Activated CD4-positive, CD25-positive, alpha-beta regulatory T cell treated with anti-CD3 and anti-CD28 coated beads, Interleukin-2, amount 50 U/mL, for 24 hours (primary cell): ENCODE results near the gene EPS8L2.
A peak's percentile ranks its signal among the peaks of the same experiment; 100 is the strongest.
"Not testable (repeated sequence)": the region's sequence is repeated elsewhere in the genome, so short reads cannot be mapped to it uniquely, and the experiment has no call there.

Experiments used
- ATAC-seq, 2 donors: fragments of 150-1000 bp; cut with Tn5 transposase; one replicate each; pipeline ENCODE4 v1.10.0; 2021; ENCODE audit warnings: mild to moderate bottlenecking in 1 of 2, moderate library complexity in 1 of 2

The EPS8L2 gene

DNA sequence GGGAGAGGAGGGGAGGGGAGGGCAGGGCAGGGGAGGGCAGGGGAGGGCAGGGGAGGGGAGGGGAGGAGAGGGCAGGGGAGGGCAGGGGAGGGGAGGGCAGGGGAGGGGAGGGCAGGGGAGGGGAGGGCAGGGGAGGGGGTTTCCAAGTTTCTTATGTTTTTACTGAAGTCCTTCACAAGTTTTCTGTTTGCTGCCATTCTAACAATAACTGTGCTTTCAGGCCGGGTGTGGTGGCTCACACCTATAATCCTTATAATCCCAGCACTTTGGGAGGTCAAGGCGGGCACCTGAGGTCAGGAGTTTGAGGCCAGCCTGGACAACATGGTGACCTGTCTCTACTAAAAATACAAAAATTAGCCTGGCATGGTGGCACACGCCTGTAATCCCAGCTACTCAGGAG is 15.8 kb upstream of the EPS8L2 start:
- not testable (repeated sequence) for ATAC-seq

GRCh38 chr11:690738-691633 is 15.0 kb upstream of the EPS8L2 start:
- ATAC-seq: no peak

DNA sequence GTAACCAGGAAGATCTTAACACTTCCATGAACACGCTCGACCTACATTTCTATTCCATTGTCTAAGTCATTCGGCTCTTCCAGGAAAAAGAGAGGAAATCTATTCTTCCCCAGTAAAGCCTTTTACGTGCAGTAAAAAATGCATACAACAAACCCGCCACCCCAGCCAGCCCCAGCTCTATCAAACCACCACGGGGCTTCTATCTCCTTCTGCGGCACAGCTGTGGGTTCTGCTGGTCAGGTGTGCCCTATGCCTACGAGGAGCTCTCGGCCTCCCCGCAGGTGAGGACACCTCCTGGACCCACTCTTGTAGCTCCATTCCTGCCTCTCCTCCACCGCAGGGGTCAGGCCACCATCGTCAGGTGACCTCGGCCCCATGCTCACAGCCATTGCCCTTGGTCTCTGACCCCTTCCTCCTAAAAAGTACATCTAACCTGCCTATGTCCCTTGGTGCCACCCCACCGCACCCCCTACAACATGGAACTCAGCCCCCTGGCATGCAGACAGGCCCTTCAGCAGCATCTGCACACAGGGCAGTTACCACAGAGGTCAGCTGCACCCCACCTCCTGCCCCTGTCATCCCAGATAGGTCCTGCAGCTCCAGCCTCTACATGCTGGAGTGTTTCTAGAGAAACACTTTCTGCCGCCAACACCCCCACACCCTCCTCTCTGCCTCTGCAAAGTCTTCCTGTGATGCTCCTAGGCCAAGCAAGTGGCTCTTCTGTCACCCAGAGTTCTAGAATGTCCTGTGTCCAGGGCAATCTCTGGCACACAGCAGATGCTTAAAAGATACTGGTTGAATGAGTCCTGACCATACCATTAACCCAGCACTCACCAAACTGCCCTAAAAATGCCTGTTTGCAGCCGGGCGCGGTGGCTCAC is 14.1 kb upstream of the EPS8L2 start:
- no peak for ATAC-seq

GRCh38 chr11:692824-693414 is 13.1 kb upstream of the EPS8L2 start:
- no peak for ATAC-seq

DNA sequence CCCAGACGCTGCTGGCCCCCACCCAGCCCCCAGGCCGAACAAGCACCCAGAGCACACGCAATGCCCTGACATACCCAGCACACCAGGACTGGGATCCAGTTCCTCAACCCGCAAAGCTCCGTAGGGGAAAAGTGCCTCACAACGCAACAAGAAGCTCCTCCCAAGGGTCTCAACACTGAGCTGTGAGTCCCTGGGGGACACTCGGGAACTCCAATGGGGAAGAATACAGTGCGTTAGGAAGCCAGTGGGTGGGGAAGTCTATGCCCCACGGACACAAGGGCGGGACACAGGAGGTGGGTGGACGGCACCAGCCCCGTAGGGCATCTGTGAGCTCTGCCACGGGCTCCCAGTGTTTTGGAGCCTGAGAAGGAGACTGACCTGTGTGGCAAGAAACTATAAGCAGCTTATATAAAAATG is 12.6 kb upstream of the EPS8L2 start:
- ATAC-seq: no peak

DNA sequence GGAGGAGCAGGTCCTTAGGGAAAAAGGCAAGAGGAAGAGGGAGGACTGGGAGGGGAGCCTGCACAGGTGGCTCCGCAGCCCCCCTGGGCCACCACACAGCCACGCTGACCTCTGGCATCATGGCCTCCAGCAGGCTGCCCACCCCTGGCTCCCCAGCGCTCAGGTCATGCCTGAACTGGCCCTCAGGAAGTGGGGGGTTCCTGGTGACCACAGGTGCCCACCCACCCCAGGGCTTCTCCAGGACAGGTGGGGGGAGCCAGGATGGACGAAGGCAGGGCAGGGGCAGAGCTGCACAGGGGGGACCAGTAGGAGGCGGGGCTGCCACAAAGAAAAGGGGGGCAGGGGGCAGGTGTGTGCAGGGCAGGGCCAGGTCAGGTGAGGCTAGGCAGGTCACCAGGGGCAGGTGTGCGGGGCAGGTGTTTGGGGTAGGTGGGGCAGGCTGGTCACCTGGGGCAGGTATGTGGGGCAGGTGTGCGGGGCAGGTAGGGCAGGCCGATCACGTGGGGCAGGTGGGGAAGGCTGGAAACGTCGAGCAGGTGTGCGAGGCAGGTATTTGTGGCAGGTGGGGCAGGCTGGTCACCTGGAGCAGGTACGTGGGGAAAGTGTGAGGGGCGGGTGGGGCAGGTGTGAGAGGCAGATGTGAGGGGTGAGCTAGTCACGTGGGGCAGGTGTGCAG is 12.0 kb upstream of the EPS8L2 start:
- ATAC-seq: no peak

DNA sequence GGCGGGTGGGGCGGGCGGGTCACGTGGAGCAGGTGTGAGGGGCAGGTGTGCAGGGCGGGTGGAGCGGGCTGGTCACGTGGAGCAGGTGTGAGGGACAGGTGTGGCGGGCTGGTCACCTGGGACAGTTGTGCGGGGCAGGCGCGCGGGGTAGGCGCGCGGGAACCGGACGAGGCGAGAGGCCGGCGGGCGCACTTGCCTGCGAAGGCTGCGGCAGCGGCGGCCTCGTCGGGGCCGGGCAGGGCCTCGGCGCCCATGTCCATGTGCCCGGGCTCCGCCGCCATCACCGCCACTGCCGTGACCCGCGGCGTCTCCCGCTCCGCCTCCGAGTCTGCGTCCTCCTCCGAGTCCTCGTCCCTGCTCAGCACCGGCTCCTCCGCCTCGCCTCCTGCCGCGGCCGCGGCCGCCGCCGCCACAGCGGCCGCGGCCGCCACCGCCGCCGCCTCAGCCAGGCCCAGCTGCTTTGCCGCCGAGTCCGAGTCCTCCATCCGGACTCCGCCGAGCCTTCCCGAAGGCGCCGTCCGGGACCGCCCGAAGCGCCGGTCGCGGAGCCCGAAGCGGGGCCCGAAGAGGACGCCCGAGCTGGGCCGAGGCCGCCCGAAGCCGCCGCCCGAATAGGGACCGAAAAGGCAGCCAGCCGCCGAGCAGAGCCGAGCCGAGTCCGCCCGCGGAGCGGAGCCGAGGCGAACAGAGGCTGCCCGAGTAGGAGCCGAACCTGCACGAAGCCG is 11.3 kb upstream of the EPS8L2 start, which contains the start of gene DEAF1:
Gene DEAF1, minus strand, starts transcription at position 660 of the 725 bp plus-strand sequence. Its CDS starts 175 bp downstream, at position 485.
- peak; percentile 81 to 83 for ATAC-seq

DNA sequence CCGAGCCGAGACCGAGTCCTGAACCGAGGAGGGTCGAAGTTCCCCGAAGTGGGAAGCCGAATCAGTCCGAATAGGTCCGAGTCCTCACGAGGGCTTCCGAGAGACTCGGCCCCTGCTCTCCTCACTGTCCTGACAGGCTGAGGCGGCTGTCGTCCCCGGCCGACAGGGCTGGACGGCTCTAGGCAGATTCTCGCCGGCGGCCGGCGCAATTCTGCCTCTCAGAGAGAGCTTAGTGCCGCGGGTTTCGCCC is 10.8 kb upstream of the EPS8L2 start:
- ATAC-seq: no peak

GRCh38 chr11:695538-696248 is 10.3 kb upstream of the EPS8L2 start, which contains the start of gene TMEM80:
TSS of gene TMEM80 (plus strand) at chr11:695816. CDS start at chr11:695828, 12 bp downstream.
- peak; percentile 68 to 75 for ATAC-seq

DNA sequence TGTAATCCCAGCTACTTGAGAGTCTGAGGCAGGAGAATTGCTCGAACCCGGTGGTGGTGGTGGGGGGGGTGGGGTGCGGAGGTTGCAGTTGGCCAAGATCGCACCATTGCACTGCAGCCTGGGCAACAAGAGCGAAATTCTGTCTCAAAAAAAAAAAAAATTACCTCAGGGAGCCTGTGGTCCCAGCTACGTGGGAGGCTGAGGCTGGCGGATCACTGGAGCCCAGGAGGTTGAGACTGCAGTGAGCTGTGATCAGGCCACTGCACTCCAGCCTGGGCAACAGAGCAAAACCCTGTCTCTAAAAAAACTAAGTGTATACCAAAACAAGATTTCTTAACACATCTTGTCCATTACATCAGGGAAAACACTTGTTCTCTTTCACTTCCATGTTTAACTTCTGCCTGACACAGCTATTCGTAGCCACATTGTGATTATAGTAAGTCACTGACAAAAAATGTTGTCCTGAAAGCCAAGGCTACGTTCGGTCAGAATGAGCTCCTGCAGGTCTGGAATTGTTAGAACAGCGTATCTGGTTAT is 9.0 kb upstream of the EPS8L2 start:
- no peak for ATAC-seq

GRCh38 chr11:697811-698311 is 8.2 kb upstream of the EPS8L2 start:
- ATAC-seq: no peak

DNA sequence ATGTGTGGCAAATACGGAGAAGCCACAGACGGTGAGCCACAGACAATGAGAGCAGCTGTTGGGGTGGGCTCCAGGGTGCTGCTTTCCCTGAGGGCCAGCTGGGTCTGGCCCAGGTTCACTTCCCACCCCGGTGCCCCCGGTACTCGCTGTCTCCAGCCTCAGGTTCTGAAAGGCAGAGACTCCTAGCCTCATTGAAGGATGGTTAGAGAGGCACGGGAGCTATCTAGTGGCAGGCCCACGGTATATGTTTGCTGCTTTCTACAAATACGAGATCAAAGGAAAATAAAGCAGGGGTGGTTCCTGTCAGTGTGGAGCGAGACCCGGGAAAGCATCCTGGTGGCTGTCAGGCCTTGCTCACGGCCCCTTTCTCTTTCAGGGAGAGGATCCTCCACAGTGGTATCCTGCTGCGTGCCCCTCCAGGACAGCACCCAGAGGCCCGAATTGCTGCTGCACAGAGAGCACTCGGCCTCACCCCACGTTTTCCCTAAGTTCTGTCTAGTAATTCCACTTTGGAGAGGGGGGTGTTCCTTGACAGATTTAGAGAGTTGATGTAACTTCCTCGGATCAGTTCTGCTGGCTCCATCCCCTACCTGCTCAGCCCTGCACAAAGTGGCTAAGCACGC is 7.4 kb upstream of the EPS8L2 start:
- no peak for ATAC-seq

DNA sequence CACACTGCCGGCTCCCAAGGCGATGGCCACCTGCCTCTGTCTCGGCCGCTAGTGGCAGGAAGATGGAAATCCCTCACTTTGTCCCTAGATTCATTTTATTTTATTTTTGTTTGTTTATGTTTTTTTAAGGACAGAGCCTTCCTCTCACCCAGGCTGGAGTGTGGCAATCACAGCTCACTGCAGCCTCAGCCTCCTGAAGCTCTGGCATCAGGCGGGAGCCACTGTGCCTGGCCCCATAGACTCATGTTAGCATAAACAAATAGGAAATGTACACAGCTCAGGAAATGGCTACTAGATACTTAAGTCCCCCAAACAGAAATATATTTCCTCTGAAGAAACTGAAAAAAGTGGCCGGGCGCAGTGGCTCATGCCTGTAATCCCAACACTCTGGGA is 6.9 kb upstream of the EPS8L2 start:
- no peak for ATAC-seq

- ATAC-seq: no peak
Observed at GRCh38 chr11:699753-700152, 6.3 kb upstream of the EPS8L2 start.

DNA sequence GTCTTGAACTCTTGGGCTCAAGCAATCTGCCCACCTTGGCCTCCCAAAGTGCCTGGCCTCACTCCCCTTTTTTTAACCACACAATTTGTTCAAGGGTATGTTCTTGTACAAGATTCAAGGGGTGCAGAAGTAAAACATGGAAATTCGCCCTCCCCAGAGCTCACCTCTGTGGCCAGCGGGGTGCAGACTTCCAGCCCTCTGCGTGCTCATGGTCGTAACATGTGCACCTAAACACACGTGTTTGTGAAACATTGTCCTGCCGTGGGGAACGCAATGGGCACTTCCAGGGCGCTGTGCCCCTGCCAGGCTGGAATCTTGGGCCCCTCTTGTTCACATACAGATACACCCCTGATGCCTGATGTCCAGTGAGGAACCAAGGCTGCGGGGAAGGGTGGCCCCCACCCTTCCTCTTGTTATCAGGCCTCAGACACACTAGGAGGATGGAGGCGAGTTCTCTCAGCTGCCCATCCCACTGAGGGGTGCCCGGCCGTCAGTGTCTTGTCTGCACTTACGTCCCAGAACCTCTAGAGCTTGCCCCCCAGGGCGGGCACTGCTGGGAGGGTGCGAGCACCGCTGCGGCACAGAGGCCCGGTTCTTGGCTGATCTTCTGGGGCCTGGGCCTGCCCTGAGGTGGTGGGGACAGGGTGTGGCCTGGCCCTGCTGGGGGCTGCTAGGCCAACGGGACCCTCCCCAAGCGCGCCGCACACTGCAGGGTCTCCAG is 4.1 kb upstream of the EPS8L2 start:
- ATAC-seq: no peak

DNA sequence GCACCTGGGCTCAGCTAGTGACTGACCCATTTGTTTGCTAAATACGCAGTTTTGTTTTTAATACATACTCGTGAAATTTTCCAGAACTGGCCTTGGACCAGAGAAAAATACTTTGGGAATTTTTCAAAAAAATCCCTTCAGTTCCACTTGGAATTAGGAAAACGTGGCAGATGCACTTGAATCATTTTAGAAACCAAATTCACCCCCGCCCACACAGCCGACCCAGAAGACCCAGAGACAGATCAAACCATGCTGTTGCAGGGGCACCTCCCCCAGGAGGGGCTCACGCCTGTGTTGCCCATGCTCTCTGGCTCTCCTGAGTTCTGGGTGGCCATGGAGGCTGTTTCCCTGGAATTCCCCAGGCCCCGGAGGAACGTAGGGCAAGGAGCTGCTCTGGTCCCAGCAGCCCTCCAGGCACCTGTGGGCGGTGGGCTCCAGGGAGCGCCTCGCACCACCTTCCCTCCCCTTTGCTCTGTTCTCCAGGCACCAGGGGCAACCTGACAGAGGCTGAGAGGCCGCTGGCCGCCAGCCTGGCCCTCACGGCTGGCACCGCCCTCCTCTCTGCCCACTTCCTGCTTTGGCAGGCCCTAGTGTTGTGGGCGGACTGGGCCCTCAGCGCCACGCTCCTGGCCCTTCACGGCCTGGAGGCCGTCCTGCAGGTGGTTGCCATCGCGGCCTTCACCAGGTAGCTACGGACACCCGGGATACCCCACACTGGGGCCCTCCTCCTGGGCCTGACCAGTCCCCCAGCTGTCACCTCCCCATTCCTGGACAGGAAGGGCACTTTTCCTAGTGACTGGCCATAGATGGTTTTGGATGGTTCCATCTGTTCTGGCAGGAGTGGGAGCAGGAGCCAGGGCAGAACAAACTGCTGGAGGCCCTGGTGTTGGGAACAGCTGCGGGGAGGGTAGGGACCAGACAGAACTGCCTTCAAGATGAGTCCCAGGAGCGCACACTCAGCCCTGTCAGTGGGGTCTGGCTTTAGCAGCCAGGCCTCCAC is 3.3 kb upstream of the EPS8L2 start:
- ATAC-seq: peak; percentile 25 to 38

DNA sequence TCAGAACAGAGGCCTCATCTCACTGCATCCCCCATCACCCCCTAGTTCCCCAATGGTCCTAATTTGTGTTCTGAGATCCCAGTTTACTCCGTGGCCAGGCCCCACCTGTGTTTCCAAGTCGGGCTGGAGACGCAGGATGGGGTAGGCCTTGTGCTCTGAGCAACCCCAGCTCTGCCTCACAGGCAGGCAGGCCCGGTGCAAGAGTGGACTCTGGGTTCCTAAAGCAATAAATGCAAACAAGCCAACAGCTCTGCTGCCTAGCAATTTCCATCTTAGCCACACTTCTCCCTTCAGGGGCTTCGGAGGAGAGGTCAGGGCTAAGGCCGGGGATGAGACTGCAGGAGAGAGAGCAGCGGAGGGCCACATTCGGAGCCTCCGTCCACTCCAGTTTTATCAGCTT is 2.5 kb upstream of the EPS8L2 start:
- ATAC-seq: no peak

DNA sequence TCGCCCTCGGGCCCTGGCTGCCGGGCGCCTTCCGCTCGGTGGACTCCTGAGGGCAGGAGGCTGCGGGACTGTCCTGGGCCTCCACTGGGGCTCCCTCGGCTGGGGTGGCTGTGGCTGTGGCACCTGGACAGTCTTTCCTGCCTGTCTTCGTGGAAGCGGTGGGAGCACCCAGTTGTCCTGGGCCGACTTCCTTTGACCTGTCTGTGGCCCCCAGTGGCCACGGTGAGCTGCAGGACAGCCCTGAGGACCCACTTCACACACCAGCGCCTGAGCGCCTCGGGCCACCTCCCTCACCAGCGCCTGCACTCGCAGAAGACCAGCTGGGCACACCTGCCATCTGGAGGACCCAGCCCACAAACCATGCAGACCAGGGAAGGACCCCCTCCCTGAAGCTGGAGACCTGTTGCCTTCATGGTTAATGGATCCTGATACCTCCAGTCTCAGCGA is 1.8 kb upstream of the EPS8L2 start:
- ATAC-seq: no peak
